GM18511 (cell line): ENCODE results near the gene CKAP5.

Experiments used
- ATAC-seq: cut with Tn5 transposase; IDR thresholded peaks from one replicate; pipeline ENCODE4 v1.9.1; 2021; ENCODE audit warnings: mild to moderate bottlenecking, moderate library complexity; ENCODE audit not compliant: unreplicated experiment

The CKAP5 gene

GRCh38 chr11:46701078-46701654 lies 144.9 kb downstream of the CKAP5 start:
- no peak for ATAC-seq

- ATAC-seq = peak; percentile 96
These were observed 145.6 kb downstream of the CKAP5 start, which contains the start of the genes ARHGAP1 and ZNF408 for GRCh38 chr11:46700241-46701077. Gene ARHGAP1 (minus strand): TSS chr11:46700619. CDS start chr11:46696107, 4,512 bp downstream. Gene ZNF408 (plus strand): TSS chr11:46701031. CDS start chr11:46701048, 17 bp downstream.

- ATAC-seq = no peak
These were observed 147.5 kb downstream of the CKAP5 start for GRCh38 chr11:46698597-46698996.

GRCh38 chr11:46697723-46698122 lies 148.4 kb downstream of the CKAP5 start:
- ATAC-seq = no peak

- no peak for ATAC-seq
These were observed 148.8 kb downstream of the CKAP5 start for GRCh38 chr11:46697303-46697702.

- no peak for ATAC-seq
These were observed 149.9 kb downstream of the CKAP5 start for GRCh38 chr11:46696212-46696558.

- ATAC-seq = no peak
These were observed 150.5 kb downstream of the CKAP5 start for GRCh38 chr11:46695345-46696211.

- ATAC-seq = no peak
These were observed 151.5 kb downstream of the CKAP5 start for GRCh38 chr11:46694607-46695006.

GRCh38 chr11:46694072-46694471 lies 152.0 kb downstream of the CKAP5 start:
- no peak for ATAC-seq

- ATAC-seq = no peak
These were observed 152.5 kb downstream of the CKAP5 start for GRCh38 chr11:46693597-46694012.
